A204.1 (cell line): ENCODE results near the gene FBXL13.
"Not testable (repeated sequence)": the region's sequence is repeated elsewhere in the genome, so short reads cannot be mapped to it uniquely, and the experiment has no call there.

Experiments
- FAIRE-seq: peaks from 2 replicates; lab custom pipeline; 2012; peaks lifted over from hg19 to GRCh38; lab: Jason Lieb, UNC

Gene FBXL13

GRCh38 chr7:103079836-103080235 lies 5.2 kb upstream of the FBXL13 start:
- FAIRE-seq: no peak

- FAIRE-seq: not testable (repeated sequence)
Observed at GRCh38 chr7:103078226-103078625, 3.6 kb upstream of the FBXL13 start.

GRCh38 chr7:103077318-103077717 lies 2.7 kb upstream of the FBXL13 start:
- no peak for FAIRE-seq

- no peak for FAIRE-seq
Observed at GRCh38 chr7:103076764-103077163, 2.2 kb upstream of the FBXL13 start.

GRCh38 chr7:103075337-103075918 lies 832 bp upstream of the FBXL13 start:
- FAIRE-seq: no peak

GRCh38 chr7:103073989-103074518 lies 542 bp downstream of the FBXL13 start:
- FAIRE-seq: no peak

GRCh38 chr7:103071000-103071399 lies 3.6 kb downstream of the FBXL13 start:
- no peak for FAIRE-seq

- no peak for FAIRE-seq
Observed at GRCh38 chr7:103068414-103069403, 5.9 kb downstream of the FBXL13 start.

GRCh38 chr7:103065667-103066066 lies 8.9 kb downstream of the FBXL13 start:
- FAIRE-seq: no peak

- no peak for FAIRE-seq
Observed at GRCh38 chr7:103063895-103064294, 10.7 kb downstream of the FBXL13 start.

- no peak for FAIRE-seq
Observed at GRCh38 chr7:103059471-103059870, 15.1 kb downstream of the FBXL13 start.

- FAIRE-seq: no peak
Observed at GRCh38 chr7:103058122-103058521, 16.5 kb downstream of the FBXL13 start.

- not testable (repeated sequence) for FAIRE-seq
Observed at GRCh38 chr7:103056006-103056405, 18.6 kb downstream of the FBXL13 start.

- no peak for FAIRE-seq
Observed at GRCh38 chr7:103051519-103051918, 23.1 kb downstream of the FBXL13 start.

GRCh38 chr7:103048833-103049232 lies 25.8 kb downstream of the FBXL13 start:
- FAIRE-seq: peak; percentile 74

GRCh38 chr7:103041815-103042214 lies 32.8 kb downstream of the FBXL13 start:
- not testable (repeated sequence) for FAIRE-seq

- not testable (repeated sequence) for FAIRE-seq
Observed at GRCh38 chr7:103037823-103038739, 36.5 kb downstream of the FBXL13 start.

GRCh38 chr7:103037476-103037822 lies 37.1 kb downstream of the FBXL13 start:
- FAIRE-seq: no peak

- FAIRE-seq: not testable (repeated sequence)
Observed at GRCh38 chr7:103034318-103034717, 40.3 kb downstream of the FBXL13 start.

GRCh38 chr7:103031781-103032180 lies 42.8 kb downstream of the FBXL13 start:
- no peak for FAIRE-seq

GRCh38 chr7:103031024-103031423 lies 43.6 kb downstream of the FBXL13 start:
- FAIRE-seq: no peak

GRCh38 chr7:103025341-103025740 lies 49.3 kb downstream of the FBXL13 start:
- FAIRE-seq: no peak
